ENCODE data around the gene CTRL.
A peak's percentile ranks its signal among the peaks of the same experiment; 100 is the strongest.

GRCh38 chr16:67936124-67936879, 4.6 kb upstream of the CTRL start, which contains the start of gene PSMB10:
- TF ChIP-seq CTCF (IDR thresholded peaks at IDR 0.05; ENCODE audit: low read depth, low read length, missing input control) (no peak), ZBTB33 (IDR thresholded peaks at IDR 0.05) (no peak), TAF1 (conservative IDR thresholded peaks at IDR 0.05) (no peak), EGR1 (IDR thresholded peaks at IDR 0.05; ENCODE audit: low read depth in 2 of 2) (no peak), MAX (IDR thresholded peaks at IDR 0.05) (no peak), SP1 (IDR thresholded peaks at IDR 0.05) (no peak), YY1 (IDR thresholded peaks at IDR 0.05) (no peak), GABPA (IDR thresholded peaks at IDR 0.05 in 1 of 2, conservative IDR thresholded peaks at IDR 0.05 in 1 of 2) (peak in 1 of 2 donors; percentile 14), HNF4A (conservative IDR thresholded peaks at IDR 0.05) (no peak), FOXA1 (IDR thresholded peaks at IDR 0.05) (no peak), FOXA2 (IDR thresholded peaks at IDR 0.05) (no peak)
